Tibial nerve (tissue), 4 donors: ENCODE results near the gene MAPK4. TPM values are rescaled to one million over a fixed set of nuclear protein-coding genes. Genes with fewer than 3 reads are reported as not detected.
"Not testable (repeated sequence)": the region's sequence is repeated elsewhere in the genome, so short reads cannot be mapped to it uniquely, and the experiment has no call there.

Experiments
- DNase-seq, 2 donors: peaks; one replicate each; pipeline ENCODE4 v3.0.0-alpha.2; 2019; ENCODE audit warnings: low spot score in 2 of 2
- H3K27ac ChIP-seq, 4 donors: fragments of 200-600 bp; sonication (generic) in 3 of 4; one replicate each; pipeline ENCODE4 v1.5.1; 2017 to 2019; ENCODE audit warnings: mild to moderate bottlenecking in 1 of 4
- H3K27me3 ChIP-seq, 2 donors: fragments of 200-600 bp; sonication (generic) in 1 of 2; one replicate each; pipeline versions ENCODE4 v1.5.1 to v1.6.0; 2017 to 2019
- H3K36me3 ChIP-seq, 3 donors: fragments of 200-600 bp; sonication (generic); one replicate each; pipeline ENCODE4 v1.5.1; 2018 to 2019
- H3K4me1 ChIP-seq, 4 donors: fragments of 200-600 bp; sonication (generic) in 3 of 4; one replicate each; pipeline ENCODE4 v1.5.1; 2017 to 2019
- H3K4me3 ChIP-seq, 4 donors: fragments of 200-600 bp; sonication (generic) in 3 of 4; one replicate each; pipeline ENCODE4 v1.5.1; 2017 to 2019; ENCODE audit warnings: mild to moderate bottlenecking in 1 of 4, moderate library complexity in 1 of 4
- H3K9me3 ChIP-seq, 4 donors: fragments of 200-600 bp; sonication (generic) in 3 of 4; one replicate each; pipeline ENCODE4 v1.5.1; 2017 to 2019
- CTCF ChIP-seq, 5 experiments: fragments of 200-600 bp in 3 of 5; fragments of 450-650 bp in 2 of 5; sonication (generic) in 3 of 5; IDR thresholded peaks; one replicate each; pipeline ENCODE4 v1.5.1; 2016 to 2019; ENCODE audit warnings: antibody characterized with exemption in 5 of 5, mild to moderate bottlenecking in 3 of 5, moderate library complexity in 2 of 5
- EP300 ChIP-seq, 2 donors: sonication (generic); formaldehyde crosslinking; IDR thresholded peaks; one replicate each; pipeline ENCODE4 v1.6.1; 2017; ENCODE audit warnings: antibody characterized with exemption in 2 of 2, mild to moderate bottlenecking in 1 of 2
- POLR2A ChIP-seq, 2 donors: fragments of 450-650 bp; IDR thresholded peaks; one replicate each; pipeline ENCODE4 v1.6.1; 2017; ENCODE audit warnings: antibody characterized with exemption in 2 of 2, mild to moderate bottlenecking in 2 of 2, moderate library complexity in 2 of 2
- WGBS, 2 donors: methylation state at CpG; one replicate each; pipeline ENCODE4 v1.1.5; 2018; 5-methylcytosine and 5-hydroxymethylcytosine counted together
- total RNA-seq, 4 donors: library from RNA; depleted of rRNA; stranded (reverse); fragments of >200 nt; gene quantifications; one replicate each; pipeline ENCODE4 v1.1.0, GENCODE V29; 2016

Gene MAPK4
- 10 to 100 TPM in 1 of 4 donors, 1 to 10 TPM in 3; 1.4 to 10.8 (median 2.3) TPM for total RNA-seq

DNA sequence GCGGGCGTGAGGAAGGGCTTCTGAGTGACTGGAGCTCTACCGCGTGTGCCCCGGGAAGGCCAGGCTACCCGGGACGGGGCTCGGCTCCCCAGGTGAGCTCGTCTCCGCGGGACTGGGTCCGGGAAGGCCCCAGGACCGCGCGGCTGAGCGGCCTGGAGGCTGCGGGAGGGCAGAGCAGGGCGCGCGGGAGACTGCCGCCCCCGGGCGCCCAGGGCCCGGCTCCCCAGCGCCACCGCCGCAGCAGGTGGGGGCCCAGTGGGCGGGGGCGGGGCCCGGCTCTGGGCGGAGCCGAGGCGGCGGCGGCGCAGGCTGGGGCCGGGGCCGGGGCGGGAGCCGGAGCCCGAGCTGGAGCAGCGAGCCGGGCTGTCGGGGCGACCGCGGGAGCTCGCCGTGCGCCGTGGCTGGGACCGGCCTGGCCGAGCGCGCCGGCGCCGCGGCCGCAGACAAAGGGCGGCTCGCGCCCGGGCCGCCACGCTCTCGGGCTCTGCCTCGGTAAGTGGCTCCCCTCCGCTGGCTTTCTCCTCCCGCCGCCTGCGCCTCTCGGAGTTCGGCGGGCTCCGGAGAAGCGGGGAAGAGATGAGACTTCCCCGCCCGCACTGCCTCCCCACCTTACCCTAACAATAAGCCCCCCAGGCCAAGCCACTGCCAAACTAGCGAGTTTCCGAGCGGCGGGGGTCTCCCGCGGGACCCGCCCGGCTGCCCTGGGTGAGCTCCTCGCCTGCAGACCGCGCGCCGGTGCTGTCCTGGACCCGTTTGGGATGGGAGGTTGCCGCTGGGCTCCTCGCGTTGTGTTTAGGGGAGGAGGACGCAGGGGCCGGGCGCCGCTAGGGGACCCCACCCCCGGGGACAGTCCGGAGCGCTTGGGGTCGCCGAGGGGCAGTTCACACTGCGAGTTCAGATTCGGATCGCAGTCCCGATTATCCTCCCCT is at the start of gene MAPK4:
Gene MAPK4, plus strand, starts transcription at position 336 of the 929 bp plus-strand sequence. CDS start 103,872 bp downstream, outside the sequence.
- peak within 1 kb of the TSS in 3 of 4 donors; percentile 54 to 79 (median 74) for H3K27ac ChIP-seq
- TF ChIP-seq EP300 (IDR thresholded peaks at IDR 0.05), result no peak
- TF ChIP-seq CTCF (IDR thresholded peaks at IDR 0.05), result no peak
- no peak for TF ChIP-seq POLR2A (IDR thresholded peaks at IDR 0.05)
- 1% methylated on average over 22 to 31 of the region's 109 CpGs for WGBS, 2 donors

GRCh38 chr18:50517277-50517676 is 42.6 kb upstream of the MAPK4 start:
- not testable (repeated sequence) for H3K4me3 ChIP-seq, H3K36me3 ChIP-seq, H3K27ac ChIP-seq, DNase-seq, H3K27me3 ChIP-seq, H3K4me1 ChIP-seq, H3K9me3 ChIP-seq
- WGBS, 2 donors, result 76 to 79% methylated on average over 5 of the region's 5 CpGs

More for the DNA sequence above, at the start of gene MAPK4:
- Histone ChIP-seq H3K36me3 (no peaks in the 10 kb centered on the region), H3K9me3 (peaks cover 0 to 13% (median 3%) of the 10 kb centered on the region in 4 donors), H3K27me3 (peaks cover 0 to 42% of the 10 kb centered on the region in 2 donors), H3K4me1 (peaks cover 0 to 21% (median 8%) of the 10 kb centered on the region in 4 donors), H3K4me3 (peak within 1 kb of the TSS; percentile 36 to 87 (median 56))
- DNase-seq, result no peak

GRCh38 chr18:50518787-50519546 is 40.9 kb upstream of the MAPK4 start:
- H3K36me3 ChIP-seq, result no peaks in the 10 kb centered on the region
- H3K27me3 ChIP-seq, result no peaks in the 10 kb centered on the region
- no peak overlapping the region for H3K27ac ChIP-seq
- TF ChIP-seq CTCF (IDR thresholded peaks at IDR 0.05) (no peak), EP300 (IDR thresholded peaks at IDR 0.05) (no peak), POLR2A (IDR thresholded peaks at IDR 0.05) (no peak)
- H3K4me1 ChIP-seq, result peaks cover 0 to 6% (median 0%) of the 10 kb centered on the region in 4 donors
- no peak overlapping the region for H3K4me3 ChIP-seq
- H3K9me3 ChIP-seq, result no peaks in the 10 kb centered on the region
- WGBS, 2 donors, result 50 to 67% methylated on average over 4 of the region's 4 CpGs
- no peak for DNase-seq

GRCh38 chr18:50523165-50523564 is 36.7 kb upstream of the MAPK4 start:
- 49 to 53% methylated on average over 6 of the region's 6 CpGs for WGBS, 2 donors
- H3K36me3 ChIP-seq, result no peaks in the 10 kb centered on the region
- H3K9me3 ChIP-seq, result no peaks in the 10 kb centered on the region
- DNase-seq, result no peak
- H3K4me1 ChIP-seq, result peaks cover 0 to 6% (median 0%) of the 10 kb centered on the region in 4 donors
- H3K4me3 ChIP-seq, result no peak overlapping the region
- TF ChIP-seq POLR2A (IDR thresholded peaks at IDR 0.05), result no peak
- TF ChIP-seq EP300 (IDR thresholded peaks at IDR 0.05), result no peak
- TF ChIP-seq CTCF (IDR thresholded peaks at IDR 0.05), result no peak
- H3K27me3 ChIP-seq, result no peaks in the 10 kb centered on the region
- peak overlapping the region in 1 of 4 donors; percentile 77 for H3K27ac ChIP-seq

- Histone ChIP-seq H3K27me3 (no peaks in the 10 kb centered on the region), H3K9me3 (peaks cover 0 to 6% (median 3%) of the 10 kb centered on the region in 4 donors), H3K4me3 (no peak overlapping the region), H3K4me1 (peaks cover 0 to 6% (median 0%) of the 10 kb centered on the region in 4 donors), H3K36me3 (no peaks in the 10 kb centered on the region), H3K27ac (no peak overlapping the region)
- no peak for TF ChIP-seq EP300 (IDR thresholded peaks at IDR 0.05)
- no peak for TF ChIP-seq POLR2A (IDR thresholded peaks at IDR 0.05)
- no peak for TF ChIP-seq CTCF (IDR thresholded peaks at IDR 0.05)
- DNase-seq, result no peak
- 85 to 86% methylated on average over 3 of the region's 3 CpGs for WGBS, 2 donors
Measured at GRCh38 chr18:50527636-50528307, 32.1 kb upstream of the MAPK4 start.
